ENCODE results near the gene PLAAT5.
"Not testable (repeated sequence)": the region's sequence is repeated elsewhere in the genome, so short reads cannot be mapped to it uniquely, and the experiment has no call there.

PLAAT5 gene

DNA sequence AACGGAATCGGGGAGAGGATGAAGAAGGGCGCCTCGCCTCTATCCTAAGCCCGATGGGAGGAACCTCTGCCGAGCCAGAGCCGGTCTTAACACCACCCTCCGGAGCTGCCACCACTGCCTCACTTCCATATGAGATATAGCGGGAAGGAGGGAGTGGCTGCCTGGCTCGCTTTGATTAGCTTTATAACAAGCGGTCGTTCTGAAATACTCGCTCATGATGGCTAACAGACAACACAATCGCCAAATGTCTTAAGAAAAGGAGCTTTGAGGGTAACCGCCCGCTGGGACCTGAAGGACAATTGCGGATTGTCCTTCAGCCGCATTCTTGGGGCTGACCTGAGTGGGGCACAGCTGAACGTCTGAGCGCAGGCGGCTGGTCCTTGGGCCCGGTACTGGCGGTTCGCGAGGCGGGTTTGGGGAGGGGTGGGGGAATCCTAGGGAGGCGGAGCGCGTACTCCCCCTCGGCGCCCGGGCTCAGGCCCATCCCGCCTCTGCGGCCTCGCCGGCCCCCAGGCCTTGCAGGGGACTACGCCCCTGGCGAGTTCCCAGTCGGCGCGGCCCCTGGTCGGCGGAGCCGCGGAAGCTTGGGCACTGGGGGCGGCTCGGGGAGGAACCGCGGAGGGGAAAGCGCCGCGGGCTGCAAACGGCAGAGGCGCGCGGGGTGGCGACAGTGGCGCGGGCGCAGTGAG lies at the start of gene PLAAT5:
PLAAT5 (minus strand) TSS at position 617 of the 689 bp plus-strand sequence; CDS start at position 484, 133 bp downstream.
- DNase-seq, result peak; percentile 75

- DNase-seq, result peak; percentile 78
Measured at GRCh38 chr11:63537293-63538101, 46.5 kb upstream of the PLAAT5 start.

GRCh38 chr11:63536669-63537292 lies 45.8 kb upstream of the PLAAT5 start, which contains the start of gene PLAAT4:
Gene PLAAT4, plus strand, starts transcription at chr11:63536808. Its CDS starts 61 bp downstream, at chr11:63536869.
- DNase-seq, result peak; percentile 71

- no peak for DNase-seq
Measured at GRCh38 chr11:63535734-63536133, 44.8 kb upstream of the PLAAT5 start.

- DNase-seq, result no peak
Measured at GRCh38 chr11:63534895-63535461, 44.0 kb upstream of the PLAAT5 start.

- DNase-seq, result no peak
Measured at GRCh38 chr11:63534076-63534475, 43.1 kb upstream of the PLAAT5 start.

- DNase-seq, result no peak
Measured at GRCh38 chr11:63532799-63533475, 42.0 kb upstream of the PLAAT5 start.

DNA sequence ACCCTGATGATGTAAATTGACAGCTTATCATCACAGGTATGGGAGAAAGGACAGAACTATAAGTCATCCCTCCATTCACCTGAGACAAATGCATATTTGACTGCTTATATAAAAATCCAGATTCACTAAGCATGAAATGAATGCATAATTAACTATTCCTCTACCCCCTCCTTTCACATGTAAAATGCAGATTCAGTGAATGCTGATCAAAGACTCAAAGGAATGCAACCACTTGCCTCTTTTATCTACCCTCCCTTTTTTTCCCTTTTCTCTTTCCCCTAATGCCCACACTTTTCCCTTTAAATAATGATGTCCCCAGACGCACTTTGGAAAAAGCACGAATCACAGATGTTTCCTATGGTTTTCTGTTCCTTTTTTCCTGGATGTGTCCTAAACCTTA lies 41.1 kb upstream of the PLAAT5 start:
- DNase-seq, result no peak

GRCh38 chr11:63531074-63531792 lies 40.3 kb upstream of the PLAAT5 start:
- DNase-seq, result not testable (repeated sequence)

GRCh38 chr11:63530021-63530420 lies 39.1 kb upstream of the PLAAT5 start:
- no peak for DNase-seq

DNA sequence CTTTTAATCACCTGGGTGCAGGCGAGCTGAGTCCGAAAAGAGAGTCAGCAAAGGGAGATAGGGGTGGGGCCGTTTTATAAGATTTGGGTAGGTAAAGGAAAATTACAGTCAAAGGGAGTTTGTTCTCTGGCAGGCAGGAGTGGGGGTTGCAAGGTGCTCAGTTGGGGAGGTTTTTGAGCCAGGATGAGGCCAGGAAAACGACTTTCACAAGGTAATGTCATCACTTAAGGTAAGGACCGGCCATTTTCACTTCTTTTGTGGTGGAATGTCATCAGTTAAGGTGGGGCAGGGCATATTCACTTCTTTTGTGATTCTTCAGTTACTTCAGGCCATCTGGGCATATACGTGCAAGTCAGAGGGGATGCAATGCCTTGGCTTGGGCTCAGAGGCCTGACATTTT lies 38.4 kb upstream of the PLAAT5 start:
- not testable (repeated sequence) for DNase-seq

GRCh38 chr11:63528729-63529278 lies 37.8 kb upstream of the PLAAT5 start:
- DNase-seq, result not testable (repeated sequence)

GRCh38 chr11:63528156-63528555 lies 37.2 kb upstream of the PLAAT5 start:
- DNase-seq, result not testable (repeated sequence)

GRCh38 chr11:63527667-63528066 lies 36.7 kb upstream of the PLAAT5 start:
- DNase-seq, result no peak

- no peak for DNase-seq
Measured at GRCh38 chr11:63523151-63523550, 32.2 kb upstream of the PLAAT5 start.

DNA sequence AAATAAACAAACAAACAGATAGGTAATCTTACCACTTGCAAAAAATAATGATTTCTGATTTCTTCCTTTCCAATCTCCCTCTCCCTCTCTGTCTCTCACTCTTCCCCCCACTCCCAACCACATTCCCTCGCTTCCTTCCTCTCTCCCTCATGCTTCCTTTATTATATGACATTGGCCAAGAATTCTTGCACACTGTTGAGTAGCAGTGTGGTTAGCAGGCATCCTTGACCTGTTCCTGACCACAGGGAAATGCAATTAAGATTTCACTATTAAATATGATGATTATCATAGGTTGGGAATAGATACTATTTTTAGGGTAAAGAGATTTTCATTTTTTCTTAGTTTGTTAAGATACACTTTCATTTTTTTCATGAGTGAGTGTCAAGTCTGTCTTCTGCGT lies 30.9 kb upstream of the PLAAT5 start:
- no peak for DNase-seq

- no peak for DNase-seq
Measured at GRCh38 chr11:63520606-63521170, 29.7 kb upstream of the PLAAT5 start.

- DNase-seq, result no peak
Measured at GRCh38 chr11:63518548-63518947, 27.6 kb upstream of the PLAAT5 start.

GRCh38 chr11:63517156-63517555 lies 26.2 kb upstream of the PLAAT5 start:
- DNase-seq, result no peak

- no peak for DNase-seq
Measured at GRCh38 chr11:63516109-63516508, 25.1 kb upstream of the PLAAT5 start.

GRCh38 chr11:63512816-63513215 lies 21.8 kb upstream of the PLAAT5 start:
- DNase-seq, result no peak
